ENCODE data around the gene NDST1. TPM values are rescaled to one million over a fixed set of nuclear protein-coding genes. Genes with fewer than 3 reads are reported as not detected.

The NDST1 gene
- total RNA-seq, 4 donors from 2014 or later = 32.4 to 104 (median 42.6) TPM

DNA sequence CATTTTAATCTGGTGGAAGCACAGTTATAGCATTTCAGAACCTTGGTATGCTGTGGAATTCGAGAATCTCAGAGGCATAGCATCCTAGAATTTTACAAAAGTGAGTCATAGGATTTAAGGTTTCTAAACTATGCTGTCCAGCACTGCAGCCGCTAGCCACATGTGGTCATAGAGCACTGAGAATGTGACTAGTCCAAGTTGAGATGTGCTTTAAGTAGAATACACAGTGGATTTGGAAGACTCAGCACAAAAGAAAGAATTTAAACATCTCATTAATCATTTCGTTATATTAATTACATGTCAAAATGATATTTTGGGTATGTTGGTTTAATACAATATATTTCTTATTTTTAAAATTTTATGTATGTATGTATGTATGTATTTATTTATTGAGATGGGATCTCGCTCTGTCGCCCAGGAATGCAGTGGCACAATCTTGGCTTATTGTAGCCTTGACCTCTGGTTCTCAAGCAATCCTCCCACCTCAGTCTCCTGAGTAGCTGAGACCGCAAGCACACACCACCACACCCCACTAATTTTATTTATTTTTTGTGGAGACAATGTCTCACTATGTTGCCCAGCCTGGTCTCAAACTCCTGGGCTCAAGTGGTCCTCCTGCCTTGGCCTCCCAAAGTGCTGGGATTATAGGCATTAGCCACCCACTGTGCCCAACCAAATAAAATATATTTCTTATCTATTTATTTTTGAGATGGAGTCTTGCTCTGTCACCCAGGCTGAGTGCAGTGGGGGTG, 38.0 kb upstream of the NDST1 start:
- TF ChIP-seq, protein P1, sequence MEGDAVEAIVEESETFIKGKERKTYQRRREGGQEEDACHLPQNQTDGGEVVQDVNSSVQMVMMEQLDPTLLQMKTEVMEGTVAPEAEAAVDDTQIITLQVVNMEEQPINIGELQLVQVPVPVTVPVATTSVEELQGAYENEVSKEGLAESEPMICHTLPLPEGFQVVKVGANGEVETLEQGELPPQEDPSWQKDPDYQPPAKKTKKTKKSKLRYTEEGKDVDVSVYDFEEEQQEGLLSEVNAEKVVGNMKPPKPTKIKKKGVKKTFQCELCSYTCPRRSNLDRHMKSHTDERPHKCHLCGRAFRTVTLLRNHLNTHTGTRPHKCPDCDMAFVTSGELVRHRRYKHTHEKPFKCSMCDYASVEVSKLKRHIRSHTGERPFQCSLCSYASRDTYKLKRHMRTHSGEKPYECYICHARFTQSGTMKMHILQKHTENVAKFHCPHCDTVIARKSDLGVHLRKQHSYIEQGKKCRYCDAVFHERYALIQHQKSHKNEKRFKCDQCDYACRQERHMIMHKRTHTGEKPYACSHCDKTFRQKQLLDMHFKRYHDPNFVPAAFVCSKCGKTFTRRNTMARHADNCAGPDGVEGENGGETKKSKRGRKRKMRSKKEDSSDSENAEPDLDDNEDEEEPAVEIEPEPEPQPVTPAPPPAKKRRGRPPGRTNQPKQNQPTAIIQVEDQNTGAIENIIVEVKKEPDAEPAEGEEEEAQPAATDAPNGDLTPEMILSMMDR (IDR thresholded peaks at IDR 0.05; ENCODE audit: low read depth) = no peak

DNA sequence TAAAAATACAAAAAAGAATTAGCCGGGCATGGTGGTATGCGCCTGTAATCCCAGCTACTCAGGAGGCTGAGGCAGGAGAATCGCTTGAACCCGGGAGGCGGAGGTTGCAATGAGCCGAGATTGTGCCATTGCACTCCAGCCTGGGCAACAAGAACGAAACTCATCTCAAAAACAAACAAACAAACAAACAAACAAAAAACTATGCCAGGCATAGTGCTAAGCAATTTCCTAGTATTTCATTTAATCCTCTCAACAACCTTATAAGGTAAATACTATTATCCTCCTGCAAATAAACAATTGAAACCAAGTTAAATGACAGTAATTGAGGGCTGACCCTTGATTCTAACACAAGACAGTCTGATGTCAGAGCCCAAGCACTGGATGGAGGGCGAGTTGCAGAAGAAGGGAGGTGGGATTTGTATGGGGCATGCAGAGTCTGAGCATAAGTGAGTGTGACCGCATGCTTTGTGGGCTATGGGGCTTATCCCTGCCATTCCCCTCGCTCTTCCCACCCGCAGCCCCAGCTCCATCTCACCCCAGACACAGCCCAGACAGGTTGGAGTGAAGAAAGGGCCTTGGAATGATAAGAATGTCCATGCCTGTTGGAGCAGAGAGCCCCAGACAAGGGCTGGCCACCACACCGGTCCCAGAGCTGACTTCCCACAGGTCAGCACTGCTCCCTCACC, 34.1 kb upstream of the NDST1 start:
- TF ChIP-seq, protein P1 (IDR thresholded peaks at IDR 0.05; ENCODE audit: low read depth) = no peak

DNA sequence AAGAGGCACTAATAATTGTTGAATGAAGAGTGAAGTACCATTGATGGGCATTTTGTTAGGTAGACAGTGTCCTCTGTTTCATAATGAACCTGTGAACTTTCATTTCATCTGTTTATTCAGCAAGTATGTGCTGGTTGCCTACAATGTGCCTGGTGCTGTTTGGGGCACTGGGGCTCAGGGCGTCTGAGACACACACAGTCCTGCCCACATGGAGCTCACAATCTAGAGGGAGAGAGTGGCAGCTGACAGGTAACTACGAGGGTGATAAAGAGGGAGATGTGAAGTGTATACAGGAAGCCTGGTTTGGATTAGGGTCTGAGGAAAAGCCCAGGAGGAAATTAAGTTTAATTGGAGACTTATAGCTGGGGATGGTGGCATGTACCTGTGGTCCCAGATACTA, 28.5 kb upstream of the NDST1 start:
- TF ChIP-seq, protein P1 (IDR thresholded peaks at IDR 0.05; ENCODE audit: low read depth) = no peak

DNA sequence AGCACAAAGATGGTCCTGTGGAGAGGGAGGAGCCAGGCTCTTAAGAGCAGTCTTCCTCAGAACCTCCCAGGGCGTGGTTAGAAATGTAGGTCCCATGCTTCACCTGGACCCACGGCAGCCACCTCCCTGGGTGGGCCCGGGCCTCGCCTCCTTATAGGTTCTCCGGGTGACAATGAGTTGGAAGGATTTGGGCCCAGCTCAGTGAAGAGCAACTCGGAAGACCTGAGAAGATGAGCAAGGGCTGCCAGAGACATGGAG, 26.3 kb upstream of the NDST1 start:
- TF ChIP-seq, protein P1 (IDR thresholded peaks at IDR 0.05; ENCODE audit: low read depth) = no peak

DNA sequence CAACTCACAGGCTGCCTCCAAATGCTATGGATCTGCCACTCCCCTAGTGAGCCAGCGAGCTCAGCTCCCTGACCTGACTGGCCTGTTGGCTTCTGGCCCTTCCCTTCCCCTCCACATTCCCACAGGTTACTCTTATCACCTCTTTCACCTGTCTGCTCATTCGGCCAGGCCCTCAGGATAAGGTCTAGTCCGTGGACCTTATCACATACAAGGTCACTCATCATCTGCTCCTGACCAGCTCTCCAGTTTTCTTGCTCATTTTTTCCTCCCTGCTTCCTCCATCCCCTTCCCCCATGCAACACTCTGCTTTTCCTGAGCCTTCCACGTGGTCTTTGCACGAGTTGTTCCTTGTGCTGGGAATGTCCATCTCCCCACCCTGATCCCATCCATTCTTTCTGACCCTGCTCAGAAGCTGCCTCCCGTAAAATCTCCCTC, 25.9 kb upstream of the NDST1 start:
- TF ChIP-seq, protein P1 (IDR thresholded peaks at IDR 0.05; ENCODE audit: low read depth) = no peak

DNA sequence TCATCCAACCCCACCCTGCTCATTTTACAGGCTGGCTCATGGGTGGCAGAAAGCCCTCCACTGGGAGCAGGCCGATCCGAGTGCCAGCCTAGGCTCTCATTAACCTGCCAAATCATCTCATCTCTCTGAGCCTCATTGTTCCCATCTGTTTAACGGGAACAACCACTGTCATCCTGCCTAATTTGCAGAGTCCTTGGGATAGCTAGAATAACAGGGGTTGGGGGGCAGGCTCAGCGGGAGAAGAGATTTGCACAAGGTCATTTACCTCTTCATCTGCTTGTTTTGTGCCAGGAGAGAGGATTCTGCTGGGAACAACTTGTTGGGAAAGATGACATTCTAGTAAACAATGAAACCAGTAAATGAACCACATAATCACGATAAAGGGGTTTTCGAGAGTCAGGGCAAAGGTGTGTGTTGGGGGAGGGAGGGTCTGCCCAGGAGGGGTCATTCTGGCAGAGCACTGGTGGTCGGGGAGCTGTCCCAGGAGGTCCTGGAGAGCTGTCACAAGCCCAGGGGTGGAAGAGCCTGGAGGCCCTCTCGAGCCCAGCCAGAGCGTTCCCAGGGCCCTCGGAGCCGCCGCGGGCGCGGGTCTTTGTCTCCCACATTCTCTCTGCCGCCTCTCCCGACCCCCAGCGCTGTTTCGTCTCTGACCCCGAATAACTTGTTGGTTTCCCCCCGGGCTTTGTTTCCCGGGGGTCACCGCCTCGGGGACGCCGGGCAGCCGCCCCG, 22.8 kb upstream of the NDST1 start:
- TF ChIP-seq, protein P1 (IDR thresholded peaks at IDR 0.05; ENCODE audit: low read depth) = no peak
